Gastroesophageal sphincter (tissue), 3 donors: Measurements from ENCODE around the gene ADM5.

Source experiments
- CTCF ChIP-seq, 4 experiments: fragments of 200-600 bp in 2 of 4; fragments of 450-650 bp in 2 of 4; sonication (generic) in 1 of 4; IDR thresholded peaks; one replicate each; pipeline ENCODE4 v1.5.1; 2017 to 2019; ENCODE audit warnings: antibody characterized with exemption in 4 of 4, mild to moderate bottlenecking in 2 of 4, moderate library complexity in 2 of 4
- EP300 ChIP-seq: sonication (generic); formaldehyde crosslinking; IDR thresholded peaks from one replicate; pipeline ENCODE4 v1.6.1; 2017; ENCODE audit warnings: antibody characterized with exemption, mild to moderate bottlenecking
- POLR2A ChIP-seq, 2 donors: fragments of 450-650 bp; IDR thresholded peaks; one replicate each; pipeline ENCODE4 v1.6.1; 2017; ENCODE audit warnings: antibody characterized with exemption in 2 of 2, mild to moderate bottlenecking in 2 of 2, moderate library complexity in 1 of 2
- POLR2AphosphoS5 ChIP-seq: sonication (generic); formaldehyde crosslinking; IDR thresholded peaks from one replicate; pipeline ENCODE4 v1.6.1; 2017; ENCODE audit warnings: antibody characterized with exemption

GRCh38 chr19:49727217-49728030 is 38.0 kb downstream of the ADM5 start:
- no peak for TF ChIP-seq POLR2AphosphoS5
- no peak for TF ChIP-seq CTCF (IDR thresholded peaks at IDR 0.05)
- no peak for TF ChIP-seq POLR2A (IDR thresholded peaks at IDR 0.05)
- no peak for TF ChIP-seq EP300
